ENCODE data around the gene DDX43. TPM values are rescaled to one million over a fixed set of nuclear protein-coding genes. Genes with fewer than 3 reads are reported as not detected.

DDX43 gene
- polyA plus RNA-seq, 1 donor from 2014 or later: not detected

- Histone ChIP-seq H3K9me2 (ENCODE audit: insufficient read depth, low read length) (no peaks in the 10 kb centered on the region), H3K4me2 (ENCODE audit: low read length) (no peak overlapping the region), H3K27ac (ENCODE audit: low read length) (no peak overlapping the region), H3K79me2 (replicated peaks; ENCODE audit: insufficient read depth, low read length) (no peaks in the 10 kb centered on the region), H3K9ac (ENCODE audit: low read length) (no peak overlapping the region), H3K36me3 (ENCODE audit: insufficient read depth, low read length) (no peaks in the 10 kb centered on the region), H3K9me3 (ENCODE audit: low read length) (no peaks in the 10 kb centered on the region), H4K20me1 (ENCODE audit: insufficient read depth) (no peaks in the 10 kb centered on the region), H3K27me3 (ENCODE audit: insufficient read depth, low read depth, low read length) (no peaks in the 10 kb centered on the region), H2AFZ (ENCODE audit: low read depth, low read length) (no peak overlapping the region), H3K4me3 (ENCODE audit: low read length) (no peak overlapping the region), H3F3A (ENCODE audit: insufficient read depth, low read length, poor library complexity, severe bottlenecking) (no peaks in the 10 kb centered on the region)
- no peak for TF ChIP-seq CTCF (IDR thresholded peaks at IDR 0.05; ENCODE audit: poor library complexity, severe bottlenecking)
- no peak for TF ChIP-seq POLR2AphosphoS5 (IDR thresholded peaks at IDR 0.05)
- TF ChIP-seq RAD21 (conservative IDR thresholded peaks at IDR 0.05): no peak
Measured at GRCh38 chr6:73349311-73349710, 45.3 kb upstream of the DDX43 start.

GRCh38 chr6:73353636-73354593 is 40.7 kb upstream of the DDX43 start, which contains the start of gene DPPA5:
Gene DPPA5, minus strand, starts transcription at chr6:73354276. Its CDS starts 51 bp downstream, at chr6:73354225.
- no peaks in the 10 kb centered on the region for H3K36me3 ChIP-seq (ENCODE audit: insufficient read depth, low read length)
- no peaks in the 10 kb centered on the region for H3F3A ChIP-seq (ENCODE audit: insufficient read depth, low read length, poor library complexity, severe bottlenecking)
- H3K27me3 ChIP-seq (ENCODE audit: insufficient read depth, low read depth, low read length): no peaks in the 10 kb centered on the region
- no peak within 1 kb of the TSS for H3K4me3 ChIP-seq (ENCODE audit: low read length)
- H3K79me2 ChIP-seq (replicated peaks; ENCODE audit: insufficient read depth, low read length): no peaks in the 10 kb centered on the region
- no peaks in the 10 kb centered on the region for H3K9me3 ChIP-seq (ENCODE audit: low read length)
- H3K27ac ChIP-seq (ENCODE audit: low read length): no peak within 1 kb of the TSS
- no peaks in the 10 kb centered on the region for H4K20me1 ChIP-seq (ENCODE audit: insufficient read depth)
- H3K9me2 ChIP-seq (ENCODE audit: insufficient read depth, low read length): no peaks in the 10 kb centered on the region
- TF ChIP-seq SMC3 (conservative IDR thresholded peaks at IDR 0.05; ENCODE audit: poor library complexity): no peak
- no peak for TF ChIP-seq TAF1 (IDR thresholded peaks at IDR 0.05; ENCODE audit: low read depth)
- no peak for TF ChIP-seq POLR2AphosphoS5 (IDR thresholded peaks at IDR 0.05)
- TF ChIP-seq REST (IDR thresholded peaks at IDR 0.05; ENCODE audit: borderline replicate concordance): no peak
- no peak for TF ChIP-seq EZH2 (IDR thresholded peaks at IDR 0.05; ENCODE audit: borderline replicate concordance, insufficient read depth, low read length, poor library complexity, severe bottlenecking)
- TF ChIP-seq CTCF (IDR thresholded peaks at IDR 0.05; ENCODE audit: poor library complexity, severe bottlenecking): no peak
- no peak for TF ChIP-seq EP300 (conservative IDR thresholded peaks at IDR 0.05; ENCODE audit: poor library complexity, severe bottlenecking)
- TF ChIP-seq MXI1 (conservative IDR thresholded peaks at IDR 0.05; ENCODE audit: poor library complexity, severe bottlenecking): no peak
- TF ChIP-seq RAD21 (conservative IDR thresholded peaks at IDR 0.05): no peak
- no peak within 1 kb of the TSS for H2AFZ ChIP-seq (ENCODE audit: low read depth, low read length)
- no peak within 1 kb of the TSS for H3K4me2 ChIP-seq (ENCODE audit: low read length)
- H3K9ac ChIP-seq (ENCODE audit: low read length): no peak within 1 kb of the TSS
